Measurements from ENCODE around the gene ECEL1.

The ECEL1 gene

DNA sequence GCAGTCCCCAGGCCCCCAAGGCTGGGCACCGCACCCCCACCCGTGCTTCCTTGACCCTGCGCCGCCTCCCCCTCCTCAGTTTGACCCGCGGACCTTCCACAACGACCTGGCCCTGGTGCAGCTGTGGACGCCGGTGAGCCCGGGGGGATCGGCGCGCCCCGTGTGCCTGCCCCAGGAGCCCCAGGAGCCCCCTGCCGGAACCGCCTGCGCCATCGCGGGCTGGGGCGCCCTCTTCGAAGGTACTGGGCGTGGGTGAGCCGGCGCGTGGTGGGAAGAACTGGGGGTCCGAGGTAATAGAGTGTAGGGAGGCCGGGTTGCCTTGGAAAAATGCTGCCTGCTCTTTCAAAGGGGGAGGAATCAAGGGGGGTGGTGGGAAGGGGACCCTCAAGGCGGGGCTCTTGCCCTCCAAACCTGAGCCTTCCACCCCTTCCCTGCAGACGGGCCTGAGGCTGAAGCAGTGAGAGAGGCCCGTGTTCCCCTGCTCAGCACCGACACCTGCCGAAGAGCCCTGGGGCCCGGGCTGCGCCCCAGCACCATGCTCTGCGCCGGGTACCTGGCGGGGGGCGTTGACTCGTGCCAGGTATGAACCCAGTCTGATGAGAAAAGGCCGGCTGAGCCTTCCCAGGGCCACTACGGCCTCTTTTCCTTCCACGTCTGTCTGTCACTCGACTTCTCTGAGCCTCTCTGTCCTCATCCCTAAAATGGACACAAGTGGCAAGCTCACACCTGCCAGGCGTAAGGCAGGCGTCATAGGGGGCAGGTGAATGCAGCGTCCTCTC, 35.2 kb upstream of the ECEL1 start:
- DNase-seq = no peak

DNA sequence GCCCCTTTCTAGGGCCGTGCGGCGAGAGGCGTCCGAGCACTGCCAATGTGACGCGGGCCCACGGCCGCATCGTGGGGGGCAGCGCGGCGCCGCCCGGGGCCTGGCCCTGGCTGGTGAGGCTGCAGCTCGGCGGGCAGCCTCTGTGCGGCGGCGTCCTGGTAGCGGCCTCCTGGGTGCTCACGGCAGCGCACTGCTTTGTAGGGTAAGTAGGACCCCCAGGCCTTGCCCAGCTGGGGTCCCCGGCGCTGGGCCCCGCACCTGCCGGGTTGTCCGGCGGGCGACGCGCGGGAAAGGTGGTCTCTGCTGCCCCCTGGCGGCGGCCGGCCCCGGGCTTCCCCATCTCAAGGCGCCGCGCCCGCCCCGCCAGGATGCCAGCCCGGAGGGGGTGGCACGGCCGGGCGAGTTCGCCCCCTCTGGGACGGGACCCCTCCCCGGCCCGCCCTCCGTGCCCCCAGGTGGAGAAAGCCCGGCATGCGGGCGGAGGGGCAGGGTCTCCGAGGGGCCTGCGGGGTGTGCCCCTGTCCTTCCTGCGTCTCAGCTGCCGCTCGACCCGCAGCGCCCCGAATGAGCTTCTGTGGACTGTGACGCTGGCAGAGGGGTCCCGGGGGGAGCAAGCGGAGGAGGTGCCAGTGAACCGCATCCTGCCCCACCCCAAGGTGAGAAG, 34.5 kb upstream of the ECEL1 start:
- DNase-seq = no peak

- DNase-seq = no peak
Measured at GRCh38 chr2:232521098-232521497, 33.5 kb upstream of the ECEL1 start.

- DNase-seq = no peak
Measured at GRCh38 chr2:232520489-232520888, 32.9 kb upstream of the ECEL1 start.

DNA sequence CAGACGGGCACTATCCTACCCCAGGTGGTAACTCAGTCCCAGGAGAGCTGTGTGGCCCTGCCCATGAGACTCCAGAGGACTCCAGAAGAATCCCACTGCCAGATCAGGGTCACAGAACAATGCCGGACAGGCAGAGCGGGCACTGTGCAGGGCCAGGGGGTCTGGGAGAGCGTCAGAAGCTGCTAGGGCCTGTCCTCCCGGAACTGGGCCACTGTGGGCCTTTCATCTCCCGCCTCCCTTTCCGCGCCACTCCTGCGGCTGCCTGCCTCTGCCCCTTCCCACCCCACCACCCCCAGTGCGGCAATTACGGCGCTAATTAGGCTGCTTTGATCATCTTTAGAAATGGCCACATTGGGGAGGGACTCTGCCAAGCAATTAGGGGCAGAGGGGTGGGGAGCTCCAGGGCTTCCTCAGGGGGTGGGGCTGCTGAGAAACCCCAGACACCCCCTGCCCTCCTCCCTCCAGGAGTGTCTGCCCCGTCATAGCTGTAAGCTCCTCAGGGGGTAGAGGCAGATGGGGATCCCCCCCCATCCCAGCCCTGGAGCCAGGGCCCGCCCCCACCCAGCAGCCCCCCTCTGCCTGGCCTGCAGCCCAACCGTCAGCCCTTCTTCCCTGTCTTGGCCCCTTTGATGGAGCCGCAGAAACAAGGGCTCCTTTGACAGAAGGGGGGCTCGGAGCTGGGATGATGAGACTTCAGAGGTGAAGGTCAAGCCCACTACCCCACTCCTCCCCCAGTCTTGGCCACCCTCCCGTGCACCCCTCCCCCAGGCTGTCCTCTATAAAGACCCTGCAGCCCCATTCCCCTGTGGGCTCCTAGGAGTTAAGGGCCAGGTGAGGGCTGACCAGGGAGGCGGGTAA, 32.2 kb upstream of the ECEL1 start, which contains the start of gene PRSS56:
PRSS56 (plus strand) TSS at position 808 of the 858 bp plus-strand sequence. CDS start 211 bp downstream, outside the sequence.
- no peak for DNase-seq

DNA sequence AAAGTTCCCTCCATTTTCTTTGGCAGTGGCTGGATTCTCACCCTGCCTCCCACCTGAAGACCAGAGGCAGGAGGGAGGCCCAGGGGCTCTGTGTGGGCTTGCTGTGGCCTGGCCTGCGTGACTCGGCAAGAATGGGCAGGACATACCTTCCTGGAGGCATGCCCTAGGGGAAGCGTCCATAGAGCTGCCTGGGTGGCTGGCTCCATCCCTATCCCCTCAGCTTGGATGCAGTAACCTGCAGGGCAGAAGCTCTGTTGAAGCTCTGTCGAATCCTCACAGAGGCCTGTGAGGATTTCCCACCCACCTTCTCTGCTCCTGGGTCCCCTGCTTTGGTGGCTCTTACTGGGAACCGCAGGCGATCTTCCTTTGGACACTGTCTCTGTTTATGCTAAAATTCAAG, 31.2 kb upstream of the ECEL1 start:
- DNase-seq = no peak

GRCh38 chr2:232516551-232516950, 28.9 kb upstream of the ECEL1 start:
- DNase-seq = no peak

- DNase-seq = no peak
Measured at GRCh38 chr2:232515639-232516038, 28.0 kb upstream of the ECEL1 start.

- no peak for DNase-seq
Measured at GRCh38 chr2:232513353-232513752, 25.7 kb upstream of the ECEL1 start.

GRCh38 chr2:232512602-232513001, 25.0 kb upstream of the ECEL1 start:
- DNase-seq = no peak

GRCh38 chr2:232511336-232511890, 23.8 kb upstream of the ECEL1 start:
- DNase-seq = no peak

- DNase-seq = no peak
Measured at GRCh38 chr2:232508251-232508650, 20.6 kb upstream of the ECEL1 start.

- DNase-seq = no peak
Measured at GRCh38 chr2:232506709-232507108, 19.1 kb upstream of the ECEL1 start.

GRCh38 chr2:232505856-232506255, 18.2 kb upstream of the ECEL1 start:
- no peak for DNase-seq

GRCh38 chr2:232504438-232504837, 16.8 kb upstream of the ECEL1 start:
- no peak for DNase-seq

DNA sequence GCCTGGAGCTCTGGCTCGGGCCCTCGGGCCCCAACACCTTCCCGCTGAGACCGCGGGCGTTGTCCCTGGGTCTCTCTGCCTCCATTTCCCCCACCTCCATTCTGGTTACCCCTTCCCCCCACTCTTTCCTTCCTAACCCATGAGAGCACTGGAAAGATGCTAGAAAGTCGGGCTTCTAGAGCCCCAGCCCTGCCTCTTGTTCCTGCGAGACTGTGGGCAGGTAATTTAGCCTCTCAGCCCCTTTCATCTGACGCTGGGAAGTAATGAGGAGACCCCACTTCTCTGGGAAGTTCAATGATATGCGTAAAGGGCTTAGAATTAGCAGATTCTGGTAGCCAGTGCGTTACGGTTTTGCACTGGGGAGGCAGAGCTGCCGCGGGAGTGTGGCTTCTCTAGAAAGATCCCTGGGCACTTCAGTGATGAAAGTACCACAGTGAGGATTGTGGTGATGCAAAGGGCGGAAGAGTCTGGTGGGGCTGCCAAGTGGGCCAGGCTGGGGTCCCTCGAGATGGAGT, 16.2 kb upstream of the ECEL1 start:
- DNase-seq = no peak

- DNase-seq = no peak
Measured at GRCh38 chr2:232502911-232503808, 15.5 kb upstream of the ECEL1 start.

- no peak for DNase-seq
Measured at GRCh38 chr2:232502511-232502910, 14.9 kb upstream of the ECEL1 start.

DNA sequence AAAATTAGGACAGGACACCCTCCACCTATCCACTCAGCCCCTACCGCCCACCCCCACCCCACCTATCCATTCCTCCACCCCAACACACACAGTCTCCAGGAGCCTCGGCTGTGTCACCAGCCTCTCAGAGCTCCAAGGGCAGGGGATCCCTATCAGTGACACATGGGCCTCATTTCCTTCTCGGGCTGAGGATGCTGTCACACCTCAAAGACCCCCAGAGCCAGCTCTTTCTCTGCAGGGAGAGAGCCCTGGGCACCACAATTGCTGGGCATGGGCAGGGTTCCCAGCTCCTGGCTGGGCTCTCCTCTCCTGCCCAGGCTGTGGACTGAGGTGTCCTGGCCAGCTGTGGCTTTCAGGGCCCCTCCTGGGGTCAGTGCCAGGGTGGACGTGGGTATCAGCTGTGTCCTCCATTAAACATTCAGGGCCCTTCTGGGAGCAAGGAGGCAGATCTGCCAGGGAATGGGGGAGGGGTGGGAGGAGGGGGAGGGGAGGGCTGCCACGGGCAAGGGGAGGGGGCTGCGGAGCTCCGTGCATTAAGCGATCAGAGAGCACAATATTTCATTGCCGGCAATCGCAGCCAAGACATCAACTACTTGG, 14.3 kb upstream of the ECEL1 start:
- no peak for DNase-seq

- no peak for DNase-seq
Measured at GRCh38 chr2:232501331-232501771, 13.7 kb upstream of the ECEL1 start.

- no peak for DNase-seq
Measured at GRCh38 chr2:232498452-232498851, 10.8 kb upstream of the ECEL1 start.
